Medulla oblongata (tissue), 1 donor: ENCODE results near the gene LPCAT1.
"Not testable (repeated sequence)": the region's sequence is repeated elsewhere in the genome, so short reads cannot be mapped to it uniquely, and the experiment has no call there.

Experiments used
- DNase-seq: peaks from one replicate; pipeline ENCODE4 v3.0.0-alpha.2; 2015; ENCODE audit errors: extremely low spot score

Gene LPCAT1, protein sequence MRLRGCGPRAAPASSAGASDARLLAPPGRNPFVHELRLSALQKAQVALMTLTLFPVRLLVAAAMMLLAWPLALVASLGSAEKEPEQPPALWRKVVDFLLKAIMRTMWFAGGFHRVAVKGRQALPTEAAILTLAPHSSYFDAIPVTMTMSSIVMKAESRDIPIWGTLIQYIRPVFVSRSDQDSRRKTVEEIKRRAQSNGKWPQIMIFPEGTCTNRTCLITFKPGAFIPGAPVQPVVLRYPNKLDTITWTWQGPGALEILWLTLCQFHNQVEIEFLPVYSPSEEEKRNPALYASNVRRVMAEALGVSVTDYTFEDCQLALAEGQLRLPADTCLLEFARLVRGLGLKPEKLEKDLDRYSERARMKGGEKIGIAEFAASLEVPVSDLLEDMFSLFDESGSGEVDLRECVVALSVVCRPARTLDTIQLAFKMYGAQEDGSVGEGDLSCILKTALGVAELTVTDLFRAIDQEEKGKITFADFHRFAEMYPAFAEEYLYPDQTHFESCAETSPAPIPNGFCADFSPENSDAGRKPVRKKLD

DNA sequence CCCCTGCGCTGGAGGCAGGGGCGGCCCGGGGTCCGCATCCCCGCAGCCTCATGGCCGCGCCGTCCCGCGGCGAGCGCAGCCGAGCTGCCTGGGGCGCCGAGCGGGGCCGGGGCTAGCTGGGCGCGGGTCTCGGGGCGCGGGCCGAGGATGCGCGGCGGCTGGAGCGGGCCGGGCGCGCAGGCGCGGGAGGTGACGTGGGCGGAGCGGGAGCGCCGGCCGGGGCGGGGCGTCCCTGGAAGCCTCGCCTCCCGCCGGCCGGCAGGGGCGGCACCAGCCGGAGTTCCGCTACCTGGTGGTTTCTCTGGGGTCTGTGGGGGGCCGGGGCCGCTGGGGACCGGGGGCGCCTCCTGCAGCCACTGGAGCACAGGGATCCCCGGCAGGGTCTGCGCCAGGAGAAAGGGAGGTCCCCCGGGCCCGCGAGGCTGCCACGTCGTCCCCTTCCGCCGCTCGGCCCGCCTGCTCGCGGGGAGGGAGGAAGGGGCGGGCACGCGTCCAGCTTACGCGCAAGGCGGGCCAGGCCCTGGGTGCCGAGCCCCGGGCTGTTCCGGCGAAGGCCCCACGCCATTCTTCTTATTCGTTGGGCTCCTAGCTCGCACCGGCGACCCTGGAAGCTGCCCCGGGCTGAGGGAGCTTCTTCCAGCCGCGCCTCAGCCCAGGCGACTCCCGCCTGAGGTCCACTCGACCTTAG lies at the start of gene LPCAT1:
TSS of gene LPCAT1 (minus strand) at position 168 of the 688 bp plus-strand sequence. CDS start at position 52, 116 bp downstream.
- peak; percentile 79 for DNase-seq

DNA sequence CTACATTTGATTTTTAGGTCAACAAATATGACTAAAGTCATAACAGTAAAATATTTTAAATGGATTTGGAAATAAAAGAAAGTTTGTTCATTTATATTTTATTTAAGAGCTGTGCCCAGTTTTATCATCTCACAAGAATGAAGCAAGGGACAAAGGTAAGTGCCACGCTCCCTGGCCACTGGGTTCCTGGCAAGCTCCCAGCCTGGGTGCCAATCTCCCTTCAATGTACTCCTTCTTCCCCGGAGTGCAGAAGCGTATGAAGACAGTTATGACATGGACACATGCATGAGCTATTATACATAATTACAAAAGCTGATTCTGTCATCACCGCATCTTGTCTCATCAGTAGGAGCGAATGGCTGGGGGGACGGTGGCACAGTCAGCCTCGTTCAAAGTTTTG lies 48.1 kb upstream of the LPCAT1 start:
- DNase-seq: not testable (repeated sequence)

DNA sequence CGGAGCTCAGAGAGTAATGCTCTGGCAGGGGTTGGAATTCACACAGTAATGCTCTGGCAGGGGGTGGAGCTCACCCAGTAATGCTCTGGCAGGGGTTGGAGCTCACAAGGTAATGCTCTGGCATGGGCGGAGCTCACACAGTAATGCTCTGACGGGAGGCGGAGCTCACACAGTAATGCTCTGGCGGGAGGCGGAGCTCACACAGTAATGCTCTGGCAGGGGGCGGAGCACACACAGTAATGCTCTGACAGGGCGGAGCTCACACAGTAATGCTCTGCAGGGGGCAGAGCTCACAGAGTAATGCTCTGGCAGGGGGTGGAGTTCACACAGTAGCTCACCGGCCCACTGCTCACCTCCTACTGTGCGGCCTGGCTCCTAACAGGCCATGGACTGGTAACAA lies 47.2 kb upstream of the LPCAT1 start:
- no peak for DNase-seq

DNA sequence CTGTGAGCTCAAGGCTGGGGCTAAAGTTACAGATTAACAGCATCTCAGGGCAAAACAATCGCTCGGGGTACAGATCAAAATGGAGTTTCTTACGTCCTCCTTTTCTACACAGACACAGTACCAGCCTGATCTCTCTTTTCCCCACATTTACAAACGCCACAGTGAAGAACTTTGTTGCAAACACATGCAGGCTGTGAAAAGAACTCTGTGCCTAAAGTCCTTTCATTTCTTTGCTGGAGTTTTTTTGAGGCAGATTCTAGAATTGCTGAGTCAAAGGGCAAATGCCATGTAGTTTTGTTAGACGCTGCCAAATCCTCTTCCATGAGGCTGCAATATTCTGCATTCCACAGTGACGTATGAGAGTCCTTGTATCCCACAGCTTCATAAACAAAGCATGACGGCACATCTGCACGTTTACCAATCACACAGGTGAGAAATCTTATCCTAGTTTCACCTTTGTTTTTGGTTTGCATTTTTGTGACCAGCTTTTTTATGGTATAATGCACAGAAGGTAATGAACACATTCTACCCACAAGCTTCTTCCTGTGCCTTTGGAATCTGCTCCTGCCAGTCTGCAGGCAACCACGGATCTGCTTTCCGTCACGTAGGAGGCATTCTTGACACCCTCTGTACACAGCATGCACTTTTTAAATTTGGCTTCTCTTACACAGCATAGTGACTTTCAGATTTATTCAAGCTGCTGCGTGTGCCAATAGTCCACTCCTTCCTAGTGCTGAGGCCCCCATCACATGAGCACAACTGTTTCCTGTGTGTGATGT lies 44.6 kb upstream of the LPCAT1 start:
- DNase-seq: no peak

DNA sequence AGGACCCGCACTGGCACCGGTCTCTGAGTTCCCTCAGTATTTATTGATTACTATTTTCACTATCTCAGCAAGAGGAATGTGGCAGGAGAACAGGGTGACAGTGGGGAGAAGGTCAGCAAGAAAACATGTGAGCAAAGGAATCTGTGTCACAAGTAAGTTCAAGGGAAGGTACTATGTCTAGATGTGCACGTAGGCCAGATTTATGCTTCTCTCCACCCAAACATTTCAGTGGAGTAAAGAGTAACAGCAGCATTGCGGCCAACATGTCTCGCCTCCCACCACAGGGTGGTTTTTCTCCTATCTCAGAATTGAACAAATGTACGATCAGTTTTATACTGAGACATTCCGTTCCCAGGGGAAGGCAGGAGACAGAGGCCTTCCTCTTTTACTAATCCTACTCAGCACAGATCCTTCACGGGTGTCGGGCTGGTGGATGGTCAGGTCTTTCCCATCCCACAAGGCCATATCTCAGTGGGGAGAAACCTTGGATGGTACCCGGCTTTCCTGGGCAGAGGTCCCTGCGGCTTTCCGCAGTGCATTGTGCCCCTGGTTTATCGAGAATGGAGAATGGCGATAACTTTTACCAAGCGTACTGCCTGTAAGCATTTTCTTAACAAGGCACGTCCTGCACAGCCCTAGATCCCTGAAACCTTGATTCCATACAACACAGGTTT lies 43.9 kb upstream of the LPCAT1 start:
- DNase-seq: not testable (repeated sequence)

DNA sequence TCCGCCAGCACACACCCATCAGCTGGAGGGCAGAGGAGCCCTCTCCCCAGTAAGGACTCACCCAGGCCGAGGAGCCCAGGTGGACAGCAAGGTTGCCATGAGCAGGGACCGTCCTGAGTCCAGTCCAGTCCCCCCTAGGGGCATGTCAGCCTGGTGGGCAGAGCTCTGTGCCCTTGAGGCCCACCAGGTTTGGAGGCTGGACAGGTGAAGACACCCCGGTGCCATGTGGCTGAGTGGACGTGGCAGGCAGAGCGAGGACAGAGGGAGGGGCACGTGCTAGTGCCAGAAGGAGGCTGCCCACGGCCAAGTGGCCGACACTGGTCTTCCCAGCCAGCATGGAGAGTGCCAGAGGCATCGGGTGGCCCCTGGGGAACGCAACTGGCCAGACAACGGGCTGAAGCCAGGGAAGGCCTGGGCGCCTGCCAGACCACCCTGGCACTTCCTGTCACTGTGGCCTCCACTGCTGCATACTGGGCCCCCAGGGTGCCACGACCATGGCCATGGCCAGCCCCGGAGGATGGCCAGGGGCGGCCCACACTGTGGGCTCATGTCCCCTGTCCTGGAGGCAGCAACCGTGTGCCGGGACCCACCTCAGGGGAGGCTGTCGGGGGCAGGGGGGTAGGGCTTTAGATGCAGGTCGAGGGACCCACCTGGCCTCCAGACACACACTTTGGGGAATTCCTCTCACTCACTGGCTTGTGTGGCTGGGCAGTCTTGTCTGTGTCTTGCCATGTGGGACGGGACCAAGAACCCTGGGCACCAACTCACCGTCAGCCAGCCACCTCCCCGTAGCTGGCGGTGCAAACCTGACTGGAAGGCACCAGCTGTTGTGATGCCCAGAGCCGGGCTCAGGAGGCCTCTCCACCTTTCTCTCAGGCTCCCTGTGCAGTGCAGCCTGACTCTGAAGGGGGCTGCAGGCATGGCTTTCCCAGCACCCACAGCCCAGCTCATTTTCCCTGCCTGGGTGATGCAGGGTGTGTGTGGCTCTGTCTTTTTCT lies 42.3 kb upstream of the LPCAT1 start:
- DNase-seq: no peak

DNA sequence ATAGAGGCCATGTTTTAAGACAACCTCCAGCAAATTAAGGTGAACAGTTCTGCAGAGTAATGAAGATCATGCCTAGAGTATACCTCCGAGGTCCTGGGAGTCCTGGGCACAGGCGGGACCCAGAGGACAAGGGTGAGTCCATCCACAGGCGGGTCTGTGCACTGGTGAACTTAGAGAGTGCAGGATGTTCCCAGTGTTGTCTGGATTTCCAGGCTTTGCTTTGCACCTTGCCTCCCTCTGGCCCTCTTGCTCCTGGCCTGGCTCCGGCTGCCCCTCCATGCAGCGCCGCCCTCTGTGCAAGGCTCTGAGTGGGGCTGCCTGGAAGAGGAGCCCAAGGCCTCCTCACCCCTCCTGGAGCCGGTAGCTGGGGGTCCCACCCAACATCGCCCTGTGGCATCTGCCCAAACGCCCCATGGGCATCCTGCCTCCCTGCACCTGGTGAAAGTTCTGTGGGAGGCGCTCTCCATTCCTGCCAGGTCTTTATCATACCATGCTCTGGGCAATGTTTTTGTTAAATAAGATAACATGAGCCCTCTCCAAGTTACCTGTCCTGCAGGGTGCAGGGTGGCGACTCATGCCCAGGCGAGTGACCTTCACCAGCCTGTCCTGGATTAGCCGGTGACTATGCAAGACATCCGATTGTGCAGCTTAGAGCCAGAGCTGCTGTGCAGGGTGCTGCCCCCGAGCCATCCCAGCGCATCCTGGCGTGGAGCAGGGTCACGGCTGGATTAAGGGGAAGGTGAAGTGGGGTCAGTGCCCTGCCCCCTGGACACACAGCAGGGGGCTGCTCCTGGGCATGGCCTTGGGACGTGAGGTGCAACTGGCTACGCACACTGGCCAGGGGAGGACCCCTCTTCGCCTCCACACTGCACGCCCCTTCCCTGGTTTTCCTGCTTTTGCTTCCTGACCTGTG lies 41.3 kb upstream of the LPCAT1 start:
- DNase-seq: no peak

DNA sequence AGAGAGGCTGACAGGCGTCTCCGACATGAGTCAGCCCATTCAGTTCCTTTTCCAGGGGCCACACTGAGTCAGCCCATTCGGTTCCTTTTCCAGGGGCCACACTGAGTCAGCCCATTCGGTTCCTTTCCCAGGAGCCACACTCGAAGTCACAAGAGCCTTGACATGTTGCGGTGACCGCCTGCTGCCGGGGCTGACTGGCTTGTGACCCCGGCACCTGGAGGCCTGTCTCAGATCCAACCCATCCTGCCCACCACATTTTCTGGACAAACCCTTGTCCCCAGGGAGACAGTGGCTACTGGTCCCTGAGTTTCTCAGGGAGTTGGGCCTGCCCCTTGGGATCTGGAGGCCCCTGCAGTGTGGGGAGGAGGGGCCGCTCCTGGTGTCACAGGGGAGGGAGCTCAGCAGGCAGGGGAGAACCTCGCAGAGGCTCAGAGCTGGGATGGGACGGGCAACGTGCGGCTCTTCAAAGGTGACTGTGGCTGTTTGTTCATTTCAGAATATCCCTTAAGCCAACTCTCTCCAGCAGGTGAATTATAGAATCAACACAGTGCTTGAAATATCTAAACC lies 40.5 kb upstream of the LPCAT1 start:
- peak; percentile 48 for DNase-seq

DNA sequence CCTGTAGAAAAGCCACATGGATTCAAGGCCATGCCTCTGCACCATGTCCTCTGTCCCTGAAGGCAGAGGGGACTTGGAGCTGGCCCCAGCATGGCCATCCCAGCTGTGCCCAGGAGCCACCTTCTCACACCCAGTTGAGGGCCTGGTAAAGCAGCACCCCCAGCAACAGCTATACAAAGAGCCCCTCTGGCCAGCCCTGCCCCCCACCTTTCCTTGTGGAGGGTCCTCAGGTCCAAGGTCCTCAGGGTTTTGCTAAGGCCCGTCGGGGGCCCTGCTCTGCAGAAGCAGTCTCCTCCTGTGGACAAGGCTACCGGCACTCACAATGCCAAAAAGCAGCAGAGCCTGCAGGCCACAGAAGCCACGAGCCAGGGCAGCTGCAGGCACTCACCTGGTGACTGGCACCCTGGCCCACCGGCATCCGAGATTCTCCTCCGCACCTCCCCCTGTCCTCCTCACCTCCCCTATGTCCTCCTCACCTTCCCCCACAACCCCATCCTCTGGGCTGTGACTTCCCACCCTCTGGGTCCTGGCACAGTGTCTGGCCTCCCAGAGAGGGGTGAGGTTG lies 39.9 kb upstream of the LPCAT1 start:
- no peak for DNase-seq

DNA sequence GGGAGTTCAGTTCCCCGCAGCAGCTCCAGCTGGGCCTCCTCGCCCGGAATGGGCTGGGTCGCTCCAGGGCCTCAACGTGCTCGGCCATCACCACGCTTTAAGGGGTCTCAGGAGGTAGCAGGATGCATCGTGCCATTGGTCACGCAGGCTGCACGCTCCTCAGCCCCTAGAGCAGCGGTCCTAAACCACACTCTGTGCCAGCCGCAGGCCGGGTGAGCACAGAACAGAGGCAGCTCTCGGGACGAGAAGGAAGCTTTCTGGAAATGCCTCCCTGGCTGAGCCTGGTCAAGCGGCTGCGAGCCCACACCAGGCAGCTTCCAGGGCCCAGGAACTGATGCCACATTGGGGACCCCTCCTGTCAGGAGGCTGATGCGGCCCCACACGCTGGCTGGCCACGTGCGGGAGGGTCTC lies 39.3 kb upstream of the LPCAT1 start:
- no peak for DNase-seq

DNA sequence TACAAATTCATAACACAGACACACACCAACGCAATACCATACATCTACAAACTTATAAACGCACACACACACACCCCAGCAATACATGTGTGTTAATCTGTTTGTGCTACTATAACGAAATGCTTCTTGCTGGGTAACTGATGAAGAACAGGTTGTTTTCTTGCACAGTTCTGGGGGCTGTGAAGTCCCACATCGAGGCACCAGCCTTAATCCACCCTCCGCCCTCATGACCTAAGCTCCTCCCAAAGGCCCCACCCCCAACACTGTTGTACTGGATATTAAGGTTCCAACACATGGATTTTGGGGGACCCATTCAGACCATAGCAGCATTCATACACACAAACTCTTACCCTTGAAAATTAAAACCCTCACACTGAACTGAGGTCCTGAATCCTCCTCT lies 38.8 kb upstream of the LPCAT1 start:
- DNase-seq: no peak

DNA sequence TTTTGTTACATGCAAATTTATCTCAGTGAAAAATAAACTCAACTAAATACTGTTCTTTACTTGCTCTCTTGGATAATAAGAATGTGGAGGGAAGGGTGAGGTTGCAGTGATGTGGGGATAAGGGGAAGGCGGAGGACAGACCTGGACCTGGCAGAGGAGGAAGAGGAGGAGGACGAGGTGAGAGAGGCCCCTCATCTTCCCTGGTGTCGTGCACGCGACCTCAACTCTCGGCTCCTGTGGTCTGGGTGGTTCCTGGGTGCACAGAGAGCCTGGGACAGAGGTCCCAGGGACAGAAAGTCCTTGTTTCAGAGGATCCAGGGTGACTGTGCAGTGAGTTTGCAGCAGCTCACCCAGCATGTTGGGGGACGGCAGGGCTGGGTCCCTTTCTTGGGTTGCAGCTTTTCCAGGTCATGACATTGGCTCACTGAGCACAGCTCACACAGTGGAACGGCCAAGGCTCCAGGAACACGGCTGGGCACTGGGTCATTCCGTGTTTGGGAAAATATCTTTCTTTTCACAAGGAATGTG lies 37.7 kb upstream of the LPCAT1 start:
- no peak for DNase-seq

DNA sequence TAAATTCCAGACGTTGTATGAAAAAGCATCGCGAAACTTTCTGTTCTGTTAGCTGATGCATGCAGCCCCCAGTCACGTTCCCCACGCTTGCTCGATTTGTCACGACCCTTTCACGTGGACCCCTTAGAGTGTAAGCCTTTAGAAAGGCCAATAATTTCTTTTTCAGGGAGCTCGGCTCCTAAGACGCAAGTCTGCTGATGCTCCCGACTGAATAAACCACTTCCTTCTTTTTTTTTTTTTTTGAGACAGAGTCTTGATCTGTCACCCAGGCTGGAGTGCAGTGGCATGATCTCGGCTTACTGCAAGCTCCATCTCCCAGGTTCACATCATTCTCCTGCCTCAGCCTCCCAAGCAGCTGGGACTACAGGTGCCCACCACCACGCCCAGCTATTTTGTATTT lies 36.7 kb upstream of the LPCAT1 start:
- not testable (repeated sequence) for DNase-seq

DNA sequence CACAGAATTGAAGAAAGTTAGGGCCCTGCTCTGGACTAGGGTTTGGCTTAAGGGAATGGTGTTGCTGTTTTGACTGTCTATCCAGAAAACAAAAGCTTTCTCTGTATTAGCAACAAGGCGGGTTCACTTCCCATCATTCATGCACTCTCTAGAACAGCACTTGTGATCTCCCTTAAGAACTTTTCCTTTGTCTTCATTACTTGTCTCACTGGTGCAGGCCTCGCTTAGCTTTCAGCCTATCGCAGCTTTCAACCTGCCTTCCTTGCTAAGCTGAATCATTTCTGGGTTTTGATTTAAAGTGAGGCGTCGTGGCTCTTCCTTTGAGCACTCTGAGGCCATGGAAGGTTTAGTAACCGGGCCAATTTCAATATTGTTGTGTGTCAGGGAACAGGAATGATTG lies 35.2 kb upstream of the LPCAT1 start:
- no peak for DNase-seq

DNA sequence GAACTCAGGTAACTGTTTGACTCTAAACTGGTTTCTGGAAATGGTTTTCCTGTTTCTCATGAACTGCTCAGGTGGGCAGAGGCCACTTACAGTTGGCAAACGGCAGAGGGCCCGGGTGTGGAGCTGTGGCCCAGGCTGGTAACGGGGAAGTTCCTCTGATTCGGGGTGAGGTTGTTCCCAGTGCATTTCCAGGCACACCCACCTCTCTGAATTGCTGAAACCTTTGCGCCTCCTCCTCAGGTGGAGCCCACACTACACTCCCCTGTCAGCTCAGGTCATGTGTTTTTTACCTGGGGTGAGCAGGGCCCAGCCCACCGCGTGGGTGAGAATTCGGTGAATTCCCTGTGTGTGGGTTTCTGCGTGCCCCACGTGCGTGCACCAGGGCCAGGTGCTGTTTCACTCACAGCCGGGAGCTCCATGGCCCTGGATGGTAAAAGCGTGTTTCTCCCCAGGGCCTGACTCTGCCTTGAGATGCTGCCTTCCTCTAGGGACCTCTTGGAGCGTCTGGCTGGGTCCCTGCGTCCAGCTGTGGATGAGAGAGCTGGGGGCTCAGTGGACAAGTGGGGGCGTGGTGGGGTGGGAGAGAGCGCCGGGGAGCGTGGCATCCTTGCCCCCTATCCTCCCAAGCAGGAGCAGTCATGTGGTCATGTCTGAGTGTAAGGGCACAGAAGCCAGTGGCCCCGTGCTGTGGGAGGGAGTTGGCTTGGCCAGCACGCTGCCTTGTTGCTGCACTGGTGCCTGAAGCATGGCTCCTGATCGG lies 33.5 kb upstream of the LPCAT1 start:
- no peak for DNase-seq

DNA sequence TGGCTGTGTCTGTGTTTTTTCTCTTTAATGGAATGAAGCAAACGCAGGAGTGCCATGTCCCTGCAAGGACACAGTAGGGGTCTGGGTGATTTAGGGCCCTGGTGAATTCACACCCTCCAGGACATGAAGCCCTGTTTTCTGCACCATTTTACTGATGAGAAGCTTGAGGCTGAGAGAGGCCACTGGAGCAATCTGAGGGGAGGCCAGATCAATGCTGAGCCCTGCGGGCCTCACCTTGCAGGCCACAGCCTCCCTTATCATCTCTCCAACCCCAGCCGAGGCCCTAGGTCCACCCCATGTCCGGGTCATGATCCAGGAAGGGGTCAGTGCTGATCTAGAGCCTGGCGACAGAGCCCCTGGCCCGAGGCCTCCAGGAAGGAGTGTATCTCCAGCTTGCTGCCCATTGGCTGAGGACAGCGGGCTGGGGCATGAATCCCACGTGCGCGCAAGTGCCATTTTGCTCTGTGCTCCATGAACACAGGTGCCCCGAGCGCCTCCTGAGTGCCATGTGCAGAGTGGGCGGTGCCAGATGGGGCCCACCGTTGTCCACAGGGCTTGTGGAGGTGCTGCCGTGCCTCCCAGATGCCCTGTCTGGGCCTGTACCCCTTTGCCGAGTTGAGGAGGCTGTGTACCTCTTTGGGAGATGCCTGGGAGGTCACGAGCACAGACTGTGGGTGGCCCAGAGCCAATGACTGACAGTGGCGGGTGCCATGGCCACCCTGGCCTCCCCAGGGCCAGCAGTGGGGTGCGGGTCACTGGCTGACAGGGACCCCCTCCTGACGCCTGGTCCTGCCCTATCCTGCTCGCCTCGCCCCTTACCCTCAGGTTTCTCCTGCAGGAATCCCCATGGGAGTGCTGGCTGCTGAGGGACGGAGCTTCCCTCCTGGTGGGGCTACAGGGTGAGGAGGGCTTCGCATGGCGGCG lies 32.3 kb upstream of the LPCAT1 start:
- DNase-seq: no peak
